NCI-H2081 treated with DMSO at 0.1 percent for 48 hours (cell line): ENCODE data around the gene DDX19B.
A peak's percentile ranks its signal among the peaks of the same experiment; 100 is the strongest.
"Not testable (repeated sequence)": the region's sequence is repeated elsewhere in the genome, so short reads cannot be mapped to it uniquely, and the experiment has no call there.

ENCODE experiments used
- DNase-seq: peaks from one replicate; lab custom pipeline; 2025; lab: John Stamatoyannopoulos, UW

Gene DDX19B

GRCh38 chr16:70349783-70350182, 50.8 kb downstream of the DDX19B start:
- DNase-seq, result no peak

- no peak for DNase-seq
Measured at GRCh38 chr16:70359552-70359951, 60.6 kb downstream of the DDX19B start.

- DNase-seq, result no peak
Measured at GRCh38 chr16:70364399-70364798, 65.4 kb downstream of the DDX19B start.

- DNase-seq, result not testable (repeated sequence)
Measured at GRCh38 chr16:70370145-70370544, 71.2 kb downstream of the DDX19B start.

- DNase-seq, result no peak
Measured at GRCh38 chr16:70370924-70371323, 71.9 kb downstream of the DDX19B start.

- DNase-seq, result no peak
Measured at GRCh38 chr16:70372921-70373728, 74.1 kb downstream of the DDX19B start.

GRCh38 chr16:70374213-70374612, 75.2 kb downstream of the DDX19B start:
- no peak for DNase-seq

- no peak for DNase-seq
Measured at GRCh38 chr16:70375636-70376611, 76.9 kb downstream of the DDX19B start.

GRCh38 chr16:70377782-70378181, 78.8 kb downstream of the DDX19B start:
- no peak for DNase-seq

- no peak for DNase-seq
Measured at GRCh38 chr16:70378869-70379493, 80.0 kb downstream of the DDX19B start.

GRCh38 chr16:70380248-70380918, 81.4 kb downstream of the DDX19B start:
- DNase-seq, result no peak

GRCh38 chr16:70380919-70381603, 82.1 kb downstream of the DDX19B start:
- peak; percentile 79 for DNase-seq

GRCh38 chr16:70381604-70382342, 82.8 kb downstream of the DDX19B start:
- DNase-seq, result no peak

- DNase-seq, result no peak
Measured at GRCh38 chr16:70383421-70383960, 84.5 kb downstream of the DDX19B start.
